Measurements from ENCODE around the gene FAM13A.

- no peak for TF ChIP-seq CTCF (IDR thresholded peaks at IDR 0.05; ENCODE audit: low read length)
- TF ChIP-seq EZH2 (optimal IDR thresholded peaks at IDR 0.05; ENCODE audit: low read depth, low read length) = no peak
These were observed 360.4 kb downstream of the FAM13A start for GRCh38 chr4:88696630-88697029.

Data from MM.1S (cell line).